ENCODE measurements around the gene ZSCAN18. TPM values are rescaled to one million over a fixed set of nuclear protein-coding genes. Genes with fewer than 3 reads are reported as not detected.

ZSCAN18 gene
- total and polyA plus RNA-seq, 2 of the 13 experiments (the other 11 are each of a cell fraction or from before 2014, with no cell fraction given): not detected

DNA sequence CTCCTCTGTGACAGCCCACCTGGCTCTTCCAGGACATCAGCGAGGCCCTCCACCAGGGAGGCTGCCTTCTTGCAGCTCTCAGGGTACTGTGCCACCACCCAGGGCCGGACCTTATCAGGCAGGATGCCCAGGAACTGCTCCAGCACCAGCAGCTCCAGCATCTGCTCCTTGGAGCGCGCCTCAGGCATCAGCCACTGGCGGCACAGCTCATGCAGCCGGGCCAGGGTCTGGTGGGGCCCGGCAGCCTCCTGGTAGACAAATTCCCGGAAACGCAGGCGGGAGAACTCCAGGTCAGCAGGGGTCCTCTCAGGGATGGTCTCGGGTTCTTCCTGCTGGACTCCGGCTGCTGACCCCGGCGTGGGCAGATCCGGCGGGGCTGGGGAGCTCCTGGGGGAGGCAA is 8.2 kb downstream of the ZSCAN18 start:
- no peak overlapping the region for H3K9ac ChIP-seq (ENCODE audit: insufficient read depth, low read depth, low read length)
- intact Hi-C loops (cut with micrococcal nuclease; ENCODE audit: unreplicated experiment): no loop called here
- no peaks in the 10 kb centered on the region for H3K79me2 ChIP-seq (ENCODE audit: insufficient read depth, low read length)
- H3K27ac ChIP-seq (ENCODE audit: extremely low read length, insufficient read depth, low read length): no peak overlapping the region
- H3K4me3 ChIP-seq (replicated peaks in 1 of 3; ENCODE audit: insufficient read depth in 1 of 3, low read depth in 2 of 3, low read length in 3 of 3): no peak overlapping the region
- no peak overlapping the region for H2AFZ ChIP-seq (ENCODE audit: low read length)
- no peak overlapping the region for H3K4me2 ChIP-seq (ENCODE audit: low read depth, low read length)
- ATAC-seq: no peak
- H3K9me3 ChIP-seq (ENCODE audit: low read length): peaks cover 84% of the 10 kb centered on the region
- H3K36me3 ChIP-seq (replicated peaks in 1 of 2; ENCODE audit: control insufficient read depth in 1 of 2, insufficient read depth in 2 of 2, low read length in 2 of 2): no peaks in the 10 kb centered on the region
- no TSS peak for BruUV-seq (replicated peaks)
- 72% methylated on average over 6 of the region's 16 CpGs for WGBS (ENCODE audit: low lambda C conversion rate)
- in situ Hi-C loops (cut with HindIII; ENCODE audit: extremely low pct_ligation_motif_present, low pct_unique_long_range_greater_than_20kb): no loop called here
- DNase-seq (ENCODE audit: low spot score): no peak
- no peaks in the 10 kb centered on the region for H3K27me3 ChIP-seq (ENCODE audit: control insufficient read depth in 1 of 2, insufficient read depth in 2 of 2, low read length in 2 of 2)
- FAIRE-seq: no peak
- CTCF ChIA-PET (ENCODE audit: low intra/inter-chr PET ratio, low total read pairs): no interaction called here
- POLR2A ChIA-PET: no interaction called here
- no peaks in the 10 kb centered on the region for H3K4me1 ChIP-seq (ENCODE audit: insufficient read depth, low read length)
- no peaks in the 10 kb centered on the region for H4K20me1 ChIP-seq (ENCODE audit: insufficient read depth, low read length)
- TF ChIP-seq FUBP1 (CRISPR knock-in tag; IDR thresholded peaks at IDR 0.05; ENCODE audit: borderline replicate concordance) (no peak), HIC2 (CRISPR knock-in tag; IDR thresholded peaks at IDR 0.05; ENCODE audit: low read depth) (no peak), ZMAT3 (CRISPR knock-in tag; conservative IDR thresholded peaks at IDR 0.05) (no peak), POLR2A (IDR thresholded peaks at IDR 0.05; ENCODE audit: insufficient read depth in 1 of 2, low read depth in 2 of 2, low read length in 2 of 2) (no peak), ZNF512B (CRISPR knock-in tag; IDR thresholded peaks at IDR 0.05; ENCODE audit: borderline replicate concordance) (no peak)
- TF ChIP-seq, protein P1, sequence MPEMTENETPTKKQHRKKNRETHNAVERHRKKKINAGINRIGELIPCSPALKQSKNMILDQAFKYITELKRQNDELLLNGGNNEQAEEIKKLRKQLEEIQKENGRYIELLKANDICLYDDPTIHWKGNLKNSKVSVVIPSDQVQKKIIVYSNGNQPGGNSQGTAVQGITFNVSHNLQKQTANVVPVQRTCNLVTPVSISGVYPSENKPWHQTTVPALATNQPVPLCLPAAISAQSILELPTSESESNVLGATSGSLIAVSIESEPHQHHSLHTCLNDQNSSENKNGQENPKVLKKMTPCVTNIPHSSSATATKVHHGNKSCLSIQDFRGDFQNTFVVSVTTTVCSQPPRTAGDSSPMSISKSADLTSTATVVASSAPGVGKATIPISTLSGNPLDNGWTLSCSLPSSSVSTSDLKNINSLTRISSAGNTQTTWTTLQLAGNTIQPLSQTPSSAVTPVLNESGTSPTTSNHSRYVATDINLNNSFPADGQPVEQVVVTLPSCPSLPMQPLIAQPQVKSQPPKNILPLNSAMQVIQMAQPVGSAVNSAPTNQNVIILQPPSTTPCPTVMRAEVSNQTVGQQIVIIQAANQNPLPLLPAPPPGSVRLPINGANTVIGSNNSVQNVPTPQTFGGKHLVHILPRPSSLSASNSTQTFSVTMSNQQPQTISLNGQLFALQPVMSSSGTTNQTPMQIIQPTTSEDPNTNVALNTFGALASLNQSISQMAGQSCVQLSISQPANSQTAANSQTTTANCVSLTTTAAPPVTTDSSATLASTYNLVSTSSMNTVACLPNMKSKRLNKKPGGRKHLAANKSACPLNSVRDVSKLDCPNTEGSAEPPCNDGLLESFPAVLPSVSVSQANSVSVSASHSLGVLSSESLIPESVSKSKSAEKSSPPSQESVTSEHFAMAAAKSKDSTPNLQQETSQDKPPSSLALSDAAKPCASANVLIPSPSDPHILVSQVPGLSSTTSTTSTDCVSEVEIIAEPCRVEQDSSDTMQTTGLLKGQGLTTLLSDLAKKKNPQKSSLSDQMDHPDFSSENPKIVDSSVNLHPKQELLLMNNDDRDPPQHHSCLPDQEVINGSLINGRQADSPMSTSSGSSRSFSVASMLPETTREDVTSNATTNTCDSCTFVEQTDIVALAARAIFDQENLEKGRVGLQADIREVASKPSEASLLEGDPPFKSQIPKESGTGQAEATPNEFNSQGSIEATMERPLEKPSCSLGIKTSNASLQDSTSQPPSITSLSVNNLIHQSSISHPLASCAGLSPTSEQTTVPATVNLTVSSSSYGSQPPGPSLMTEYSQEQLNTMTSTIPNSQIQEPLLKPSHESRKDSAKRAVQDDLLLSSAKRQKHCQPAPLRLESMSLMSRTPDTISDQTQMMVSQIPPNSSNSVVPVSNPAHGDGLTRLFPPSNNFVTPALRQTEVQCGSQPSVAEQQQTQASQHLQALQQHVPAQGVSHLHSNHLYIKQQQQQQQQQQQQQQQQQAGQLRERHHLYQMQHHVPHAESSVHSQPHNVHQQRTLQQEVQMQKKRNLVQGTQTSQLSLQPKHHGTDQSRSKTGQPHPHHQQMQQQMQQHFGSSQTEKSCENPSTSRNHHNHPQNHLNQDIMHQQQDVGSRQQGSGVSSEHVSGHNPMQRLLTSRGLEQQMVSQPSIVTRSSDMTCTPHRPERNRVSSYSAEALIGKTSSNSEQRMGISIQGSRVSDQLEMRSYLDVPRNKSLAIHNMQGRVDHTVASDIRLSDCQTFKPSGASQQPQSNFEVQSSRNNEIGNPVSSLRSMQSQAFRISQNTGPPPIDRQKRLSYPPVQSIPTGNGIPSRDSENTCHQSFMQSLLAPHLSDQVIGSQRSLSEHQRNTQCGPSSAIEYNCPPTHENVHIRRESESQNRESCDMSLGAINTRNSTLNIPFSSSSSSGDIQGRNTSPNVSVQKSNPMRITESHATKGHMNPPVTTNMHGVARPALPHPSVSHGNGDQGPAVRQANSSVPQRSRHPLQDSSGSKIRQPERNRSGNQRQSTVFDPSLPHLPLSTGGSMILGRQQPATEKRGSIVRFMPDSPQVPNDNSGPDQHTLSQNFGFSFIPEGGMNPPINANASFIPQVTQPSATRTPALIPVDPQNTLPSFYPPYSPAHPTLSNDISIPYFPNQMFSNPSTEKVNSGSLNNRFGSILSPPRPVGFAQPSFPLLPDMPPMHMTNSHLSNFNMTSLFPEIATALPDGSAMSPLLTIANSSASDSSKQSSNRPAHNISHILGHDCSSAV (CRISPR knock-in tag; IDR thresholded peaks at IDR 0.05; ENCODE audit: borderline replicate concordance): no peak
- TF ChIP-seq, protein P2, sequence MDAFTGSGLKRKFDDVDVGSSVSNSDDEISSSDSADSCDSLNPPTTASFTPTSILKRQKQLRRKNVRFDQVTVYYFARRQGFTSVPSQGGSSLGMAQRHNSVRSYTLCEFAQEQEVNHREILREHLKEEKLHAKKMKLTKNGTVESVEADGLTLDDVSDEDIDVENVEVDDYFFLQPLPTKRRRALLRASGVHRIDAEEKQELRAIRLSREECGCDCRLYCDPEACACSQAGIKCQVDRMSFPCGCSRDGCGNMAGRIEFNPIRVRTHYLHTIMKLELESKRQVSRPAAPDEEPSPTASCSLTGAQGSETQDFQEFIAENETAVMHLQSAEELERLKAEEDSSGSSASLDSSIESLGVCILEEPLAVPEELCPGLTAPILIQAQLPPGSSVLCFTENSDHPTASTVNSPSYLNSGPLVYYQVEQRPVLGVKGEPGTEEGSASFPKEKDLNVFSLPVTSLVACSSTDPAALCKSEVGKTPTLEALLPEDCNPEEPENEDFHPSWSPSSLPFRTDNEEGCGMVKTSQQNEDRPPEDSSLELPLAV (CRISPR knock-in tag; conservative IDR thresholded peaks at IDR 0.05; ENCODE audit: low read depth): no peak
